GM18867 (cell line): ENCODE data around the gene PRKCD.
"Not testable (repeated sequence)": the region's sequence is repeated elsewhere in the genome, so short reads cannot be mapped to it uniquely, and the experiment has no call there.

Experiments used
- ATAC-seq: cut with Tn5 transposase; IDR thresholded peaks from one replicate; pipeline ENCODE4 v1.9.1; 2021; ENCODE audit warnings: mild to moderate bottlenecking, moderate library complexity; ENCODE audit not compliant: unreplicated experiment

The PRKCD gene

GRCh38 chr3:53139906-53140846 is 20.8 kb upstream of the PRKCD start:
- no peak for ATAC-seq

DNA sequence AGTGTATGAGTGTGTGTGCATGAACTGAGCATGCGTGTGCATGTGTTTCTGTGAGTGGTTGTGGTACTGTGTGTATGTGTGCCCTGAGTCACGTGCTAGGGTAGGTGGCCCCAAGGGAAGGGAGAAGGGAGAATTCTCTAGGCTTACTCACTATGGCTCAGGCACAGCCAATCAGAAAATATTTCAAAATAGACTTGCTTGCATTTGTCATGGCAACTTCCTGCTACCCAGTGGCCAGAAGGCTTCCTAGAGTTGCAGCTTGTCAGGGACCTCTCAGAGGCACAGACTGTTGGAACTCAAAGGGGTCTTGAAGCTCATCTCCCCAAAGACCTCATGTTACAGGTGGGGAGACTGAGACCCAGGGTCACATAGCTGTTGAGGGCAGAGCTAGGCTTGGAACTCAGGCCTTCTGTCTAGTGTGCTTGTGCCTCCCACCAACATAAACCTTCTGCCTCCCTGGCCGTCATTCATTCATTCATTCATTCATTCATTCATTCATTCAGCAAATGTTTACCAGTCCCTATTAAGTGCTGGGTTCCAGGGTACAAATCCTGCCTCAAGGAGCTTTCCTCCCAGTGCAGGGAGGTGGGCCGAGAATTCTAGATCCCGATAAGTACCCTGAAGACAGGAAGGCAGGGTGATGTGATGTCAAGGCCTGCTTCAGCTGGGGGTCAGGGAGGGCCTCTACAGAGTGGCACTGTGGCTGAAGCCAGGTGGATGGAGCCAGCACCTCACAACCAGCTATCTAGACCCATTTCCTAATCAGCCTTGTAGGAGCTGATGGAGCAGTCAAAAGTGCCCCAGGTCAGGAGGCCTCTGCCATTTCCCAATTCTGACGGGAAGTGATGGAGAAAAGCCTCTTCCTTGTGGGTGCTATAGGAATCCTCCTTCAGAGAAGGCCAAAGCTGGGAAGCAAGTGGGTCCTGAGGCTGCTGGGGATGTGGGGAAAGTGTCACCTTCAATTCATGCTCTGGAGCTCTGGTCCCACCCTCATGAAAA is 19.9 kb upstream of the PRKCD start:
- ATAC-seq, result no peak

- no peak for ATAC-seq
Observed at GRCh38 chr3:53142986-53143385, 18.0 kb upstream of the PRKCD start.

DNA sequence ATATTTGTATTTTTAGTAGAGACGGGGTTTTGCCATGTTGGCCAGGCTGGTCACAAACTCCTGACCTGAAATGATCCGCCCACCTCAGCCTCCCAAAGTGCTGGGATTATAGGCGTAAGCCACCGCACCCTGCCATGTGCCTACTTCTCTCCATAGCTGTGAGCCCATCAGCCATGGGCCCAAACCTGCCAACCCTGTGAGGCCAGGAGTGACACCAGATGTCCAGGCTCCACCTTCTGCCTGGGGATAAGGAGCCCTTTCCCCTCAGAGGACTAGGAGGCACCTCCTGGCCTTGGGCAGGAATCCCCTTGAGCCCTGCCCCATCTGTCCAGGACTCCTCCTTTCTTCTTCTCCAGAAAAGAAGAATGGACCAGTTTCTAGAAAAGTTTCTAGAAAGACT is 16.6 kb upstream of the PRKCD start:
- no peak for ATAC-seq

DNA sequence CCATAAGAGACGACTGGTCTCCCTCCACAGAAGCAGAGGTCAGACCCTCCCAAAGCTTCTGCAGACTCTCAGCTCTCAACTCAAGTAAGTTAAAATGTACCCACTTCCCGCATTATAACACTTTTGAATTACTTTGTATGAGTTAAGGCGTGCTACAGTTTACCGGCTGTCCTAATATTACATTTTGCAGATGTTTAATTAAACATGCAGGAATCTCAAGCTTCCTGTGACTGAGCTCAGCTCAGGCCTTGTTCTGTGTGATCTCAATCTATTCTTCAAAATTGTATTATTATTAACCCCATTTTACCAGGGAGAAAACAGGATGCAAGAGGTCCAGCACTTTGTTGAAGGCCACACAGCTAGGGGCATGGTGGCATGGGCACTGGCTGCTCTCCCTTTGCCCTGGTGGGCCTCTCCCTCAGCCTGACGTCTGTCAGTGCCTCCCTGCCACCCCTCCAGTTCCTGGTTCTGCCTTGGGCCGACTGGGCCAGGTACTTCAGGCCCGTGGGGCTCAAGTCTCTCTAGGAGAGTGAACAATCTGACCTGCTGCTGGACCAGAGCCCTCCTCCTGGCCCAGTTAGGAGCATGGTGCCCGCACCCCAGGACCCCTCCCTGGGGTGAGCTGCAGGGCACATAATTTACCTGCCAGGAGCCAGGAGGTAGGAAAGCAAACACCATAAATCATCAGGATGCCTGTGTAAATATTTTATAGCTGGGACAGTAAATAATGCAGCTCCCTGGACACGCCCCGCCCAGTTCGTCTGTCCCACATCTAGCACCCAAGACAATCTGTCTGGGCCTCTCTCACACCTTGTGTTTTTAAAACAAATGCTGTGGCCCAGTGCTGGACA is 15.9 kb upstream of the PRKCD start:
- ATAC-seq, result no peak

DNA sequence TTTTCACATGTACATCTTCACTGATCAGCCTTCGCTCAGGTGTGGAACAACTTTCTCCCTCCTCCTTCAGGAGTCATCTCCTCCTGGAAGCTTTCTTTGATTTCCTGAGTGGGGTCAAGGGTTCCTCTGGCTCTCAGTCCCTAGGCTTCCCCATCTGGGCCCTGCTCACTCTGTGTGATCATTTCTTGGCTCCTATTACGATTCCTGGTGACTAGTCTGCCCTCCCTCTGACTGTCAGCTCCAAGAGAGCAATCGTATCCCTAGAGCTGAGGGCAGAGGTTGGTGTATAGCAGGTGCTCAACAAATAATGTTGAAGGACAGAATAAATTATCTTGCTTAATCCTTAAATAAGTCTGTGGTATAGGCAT is 15.3 kb upstream of the PRKCD start:
- ATAC-seq, result no peak

DNA sequence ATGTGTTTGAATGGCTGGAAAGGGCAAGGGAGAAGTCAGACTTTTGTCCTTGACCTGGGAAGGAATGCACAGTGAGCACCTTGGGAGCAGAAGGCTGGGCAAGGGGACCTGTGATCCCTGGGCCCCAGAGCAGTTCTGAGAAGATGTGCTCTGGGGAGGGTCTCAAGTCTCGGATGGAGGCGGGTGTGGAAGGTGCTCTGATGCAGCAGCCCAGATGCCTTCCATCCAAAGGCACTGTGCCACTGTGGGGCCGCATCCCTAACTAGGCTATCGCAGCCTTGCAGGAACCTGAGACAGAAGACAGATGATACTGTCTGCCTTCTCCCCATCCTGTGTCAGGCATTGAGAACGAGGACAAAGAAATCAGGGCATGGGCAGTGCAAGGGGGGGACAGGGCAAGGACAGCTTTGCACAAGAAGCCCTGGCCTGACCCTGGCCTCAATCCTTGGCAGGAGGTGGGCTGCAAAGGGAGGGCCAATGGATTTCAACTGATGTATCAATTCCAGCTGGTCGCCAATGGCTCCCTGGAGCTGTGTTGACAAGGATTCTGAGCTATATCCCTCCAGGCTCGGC is 14.6 kb upstream of the PRKCD start:
- ATAC-seq, result no peak

- ATAC-seq, result peak; percentile 52
Observed at GRCh38 chr3:53147151-53147902, 13.7 kb upstream of the PRKCD start.

- ATAC-seq, result peak; percentile 33
Observed at GRCh38 chr3:53147903-53148400, 13.1 kb upstream of the PRKCD start.

DNA sequence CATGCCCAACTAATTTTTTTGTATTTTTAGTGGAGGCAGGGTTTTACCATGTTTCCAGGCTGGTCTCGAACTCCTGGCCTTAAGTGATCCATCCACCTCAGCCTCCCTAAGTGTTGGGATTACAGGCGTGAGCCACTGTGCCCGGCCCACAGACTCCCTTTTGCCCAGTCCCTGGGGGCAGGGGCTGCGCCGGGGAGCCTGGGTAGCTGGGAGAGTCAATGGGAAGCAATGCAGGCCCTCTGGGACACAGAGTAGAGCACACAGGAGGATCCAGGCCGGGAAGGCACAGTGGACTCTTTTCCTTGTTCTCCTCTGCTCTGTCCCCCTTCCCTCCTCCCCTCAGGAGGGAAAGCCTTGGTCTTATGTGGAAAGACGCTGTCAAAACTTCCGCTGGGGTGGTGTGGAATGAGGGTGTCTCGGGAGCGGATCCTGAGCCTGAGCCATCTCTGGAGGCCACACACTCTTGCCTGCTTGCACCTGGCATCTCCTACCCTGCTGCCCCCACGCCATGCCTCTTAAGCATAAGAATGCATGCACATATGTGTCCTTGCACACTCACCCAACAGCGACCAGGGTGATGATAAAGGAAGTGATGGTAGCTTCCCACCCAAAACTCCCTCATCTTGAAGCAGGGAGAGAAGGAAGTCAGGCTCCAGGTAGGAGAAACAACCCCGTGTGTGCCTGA is 11.9 kb upstream of the PRKCD start:
- ATAC-seq, result no peak

- ATAC-seq, result no peak
Observed at GRCh38 chr3:53149699-53150098, 11.3 kb upstream of the PRKCD start.

DNA sequence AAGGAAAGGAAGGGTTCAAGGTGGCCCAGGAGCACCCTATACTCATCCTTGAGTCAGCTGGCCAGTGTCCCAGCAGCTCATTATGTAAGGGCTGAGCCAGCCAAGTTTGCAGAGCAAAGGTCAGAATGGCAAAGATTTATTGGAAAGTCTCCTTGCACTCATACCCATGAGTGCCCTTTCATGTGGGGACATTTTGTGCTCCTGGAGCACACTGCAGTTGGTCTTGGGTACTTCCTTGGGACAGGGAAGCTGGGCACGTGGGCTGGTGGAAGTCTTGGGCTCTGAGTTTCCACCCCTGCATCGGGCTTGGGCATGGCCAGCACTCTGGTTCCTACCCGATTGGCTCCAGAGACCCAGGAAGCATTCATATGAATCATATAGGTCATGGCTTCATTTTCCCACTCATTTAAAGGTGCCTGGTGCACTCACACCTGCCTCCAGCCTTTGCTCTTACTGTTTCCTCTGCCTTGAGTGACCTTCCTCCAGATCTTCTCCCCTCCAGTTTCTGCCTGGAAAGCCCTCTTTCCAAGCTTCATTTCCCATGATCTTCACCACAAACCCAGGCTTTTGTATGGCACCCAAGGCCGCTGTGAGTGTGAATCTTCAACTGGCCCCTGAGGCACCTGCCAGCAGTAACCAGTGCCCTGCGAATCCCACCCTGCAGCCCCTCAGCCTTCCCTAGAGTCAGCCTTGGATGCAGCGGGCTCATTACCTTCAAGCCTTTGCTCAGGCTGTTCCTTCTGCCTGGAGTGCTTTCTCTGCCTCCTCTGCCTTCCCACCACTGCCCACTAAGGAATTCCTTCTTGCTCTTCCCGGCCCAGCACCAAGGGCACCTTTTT is 10.5 kb upstream of the PRKCD start:
- no peak for ATAC-seq

- ATAC-seq, result not testable (repeated sequence)
Observed at GRCh38 chr3:53151086-53151438, 9.9 kb upstream of the PRKCD start.

- ATAC-seq, result no peak
Observed at GRCh38 chr3:53151465-53151864, 9.5 kb upstream of the PRKCD start.

- ATAC-seq, result no peak
Observed at GRCh38 chr3:53151870-53152660, 8.9 kb upstream of the PRKCD start.

- ATAC-seq, result no peak
Observed at GRCh38 chr3:53153264-53153823, 7.7 kb upstream of the PRKCD start.

- no peak for ATAC-seq
Observed at GRCh38 chr3:53153980-53154379, 7.0 kb upstream of the PRKCD start.
